Tibial nerve (tissue), 3 donors: ENCODE measurements around the gene COG5.

ENCODE experiments used
- EP300 ChIP-seq, 2 donors: sonication (generic); formaldehyde crosslinking; IDR thresholded peaks; one replicate each; pipeline ENCODE4 v1.6.1; 2017; ENCODE audit warnings: antibody characterized with exemption in 2 of 2, mild to moderate bottlenecking in 1 of 2
- POLR2A ChIP-seq, 2 donors: fragments of 450-650 bp; IDR thresholded peaks; one replicate each; pipeline ENCODE4 v1.6.1; 2017; ENCODE audit warnings: antibody characterized with exemption in 2 of 2, mild to moderate bottlenecking in 2 of 2, moderate library complexity in 2 of 2

DNA sequence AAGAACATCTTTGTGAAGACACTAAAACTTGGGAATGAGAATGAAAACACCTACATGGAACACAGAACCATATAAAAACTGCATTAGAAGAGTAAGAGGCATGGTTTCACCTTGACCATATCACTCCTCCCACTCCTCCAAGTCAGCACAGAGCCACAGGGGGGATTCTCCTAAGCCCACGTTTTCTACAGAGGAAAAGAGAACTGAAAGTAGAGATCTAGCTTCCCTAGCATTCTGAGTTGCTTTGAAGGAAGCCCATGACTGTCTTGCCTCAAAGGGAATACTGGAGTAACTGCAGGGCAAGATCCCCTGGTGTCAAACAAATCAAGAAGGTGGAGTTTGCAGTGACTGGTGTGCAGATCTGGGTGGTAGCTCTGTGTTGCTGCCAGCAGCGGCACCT is 351.0 kb downstream of the COG5 start:
- no peak for TF ChIP-seq POLR2A (IDR thresholded peaks at IDR 0.05)
- no peak for TF ChIP-seq EP300 (IDR thresholded peaks at IDR 0.05)
